HG03045 (cell line): ENCODE measurements around the gene SRGAP2B.
"Not testable (repeated sequence)": the region's sequence is repeated elsewhere in the genome, so short reads cannot be mapped to it uniquely, and the experiment has no call there.

Experiments
- ATAC-seq: cut with Tn5 transposase; IDR thresholded peaks from one replicate; pipeline ENCODE4 v1.9.1; 2021; ENCODE audit warnings: mild to moderate bottlenecking, moderate library complexity; ENCODE audit not compliant: unreplicated experiment

Gene SRGAP2B

GRCh38 chr1:145047553-145047952 lies 47.6 kb downstream of the SRGAP2B start:
- ATAC-seq: not testable (repeated sequence)

DNA sequence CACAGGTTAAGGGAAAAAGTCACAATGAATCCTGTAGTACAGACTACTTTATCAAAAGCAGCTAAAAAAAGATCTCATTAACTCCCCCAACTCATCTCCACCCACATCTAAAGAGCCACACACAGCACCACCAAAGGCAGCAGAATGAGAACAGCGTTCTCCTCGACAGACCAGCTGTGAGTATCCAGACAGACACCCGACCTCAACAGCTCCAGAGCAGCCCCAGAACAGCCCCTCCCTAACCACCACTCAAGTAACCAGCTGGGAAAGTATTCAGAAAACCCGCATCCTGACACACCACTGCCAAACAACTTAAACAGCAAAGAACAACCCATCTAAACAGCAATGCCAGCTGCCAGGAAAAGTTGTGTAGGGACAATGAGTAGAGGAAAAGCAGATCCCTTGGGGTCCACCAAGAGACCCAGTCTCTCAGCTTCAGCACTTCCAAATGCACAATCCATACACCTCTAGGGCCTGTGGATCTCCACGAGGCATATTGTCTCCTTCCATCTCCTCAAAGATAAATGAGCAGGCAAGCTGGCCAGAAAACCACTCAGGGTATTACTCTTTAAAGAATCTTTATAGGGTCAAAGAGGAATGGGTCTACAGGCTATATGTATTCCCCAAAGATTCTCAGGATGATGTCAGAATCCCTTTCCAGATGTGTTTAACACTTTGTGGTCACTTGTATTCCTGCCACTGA lies 49.4 kb downstream of the SRGAP2B start:
- not testable (repeated sequence) for ATAC-seq

DNA sequence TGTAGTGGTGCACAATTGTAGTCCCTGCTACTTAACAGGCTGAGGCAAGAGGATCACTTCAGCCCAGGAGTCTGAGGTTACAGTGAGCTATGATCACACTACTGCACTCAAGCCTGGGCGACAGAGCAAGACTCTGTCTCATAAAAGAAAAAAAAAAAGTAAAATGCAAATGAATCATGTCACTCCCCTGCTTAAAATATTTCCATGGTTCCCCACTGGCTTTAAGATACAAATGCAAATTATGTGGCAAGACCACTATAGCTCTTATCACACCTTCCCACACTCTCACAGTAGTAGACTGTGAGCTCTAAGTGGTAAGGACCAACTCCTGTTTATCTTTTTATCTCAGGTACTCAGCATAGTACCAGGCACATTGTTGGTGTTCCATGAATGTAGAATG lies 53.6 kb downstream of the SRGAP2B start:
- ATAC-seq: peak; percentile 55

- not testable (repeated sequence) for ATAC-seq
Measured at GRCh38 chr1:145036019-145036418, 59.1 kb downstream of the SRGAP2B start.

DNA sequence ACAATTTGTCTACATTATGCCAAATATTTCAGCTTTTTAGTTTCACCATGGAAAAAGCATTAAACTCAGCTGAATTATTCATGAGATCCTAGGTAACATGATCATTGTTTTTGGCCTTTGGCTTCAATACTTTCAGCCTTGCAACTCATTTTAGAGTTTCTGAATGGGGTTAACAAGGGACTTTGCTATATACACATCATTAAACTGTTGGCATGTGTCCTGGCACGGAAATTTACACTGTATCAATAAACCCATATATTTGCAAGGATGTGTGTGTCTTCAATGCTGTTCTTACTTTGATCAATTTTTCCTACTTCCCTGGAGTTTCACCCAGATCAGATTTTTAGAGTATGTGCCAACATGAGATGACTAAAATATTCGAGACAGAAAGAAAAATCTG lies 61.6 kb downstream of the SRGAP2B start:
- not testable (repeated sequence) for ATAC-seq

- not testable (repeated sequence) for ATAC-seq
Measured at GRCh38 chr1:145027251-145027650, 67.9 kb downstream of the SRGAP2B start.

DNA sequence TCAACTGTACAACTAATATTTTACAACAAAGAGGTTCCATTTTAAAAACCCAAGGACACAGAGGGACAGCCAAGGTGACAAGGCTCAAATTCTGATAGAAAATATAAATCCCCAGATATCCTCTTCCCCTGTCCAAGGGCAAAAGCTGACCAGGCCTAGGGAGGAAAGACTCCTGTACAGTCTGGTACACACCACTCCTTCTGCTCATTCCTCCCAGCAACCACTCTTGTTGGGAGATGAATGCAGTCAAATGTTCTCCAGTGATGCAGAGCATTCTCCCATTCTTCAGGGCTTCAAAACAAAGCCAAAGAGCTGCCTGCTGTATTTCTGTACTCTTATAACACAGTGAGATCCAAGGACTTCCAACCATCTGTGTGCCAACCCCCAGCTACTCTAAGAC lies 69.8 kb downstream of the SRGAP2B start:
- ATAC-seq: not testable (repeated sequence)

DNA sequence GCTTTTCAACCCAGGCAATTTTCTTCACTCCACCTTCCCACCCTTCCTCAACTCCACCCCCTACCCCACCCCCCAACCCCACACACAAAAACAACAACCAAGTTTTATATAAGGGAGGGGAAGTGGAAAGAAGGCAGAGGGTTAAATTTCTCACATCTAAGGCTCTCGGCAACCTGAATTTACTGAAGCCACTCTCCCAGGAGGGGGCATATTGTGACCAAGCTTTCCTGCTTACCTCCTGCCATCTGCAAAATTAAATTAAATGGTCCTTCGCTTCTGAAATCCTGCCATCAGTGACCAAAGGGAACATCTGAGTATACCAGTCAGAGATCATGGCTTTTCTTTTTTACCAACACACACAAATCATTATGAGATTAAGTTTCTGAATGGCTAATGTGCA lies 72.9 kb downstream of the SRGAP2B start:
- ATAC-seq: not testable (repeated sequence)

DNA sequence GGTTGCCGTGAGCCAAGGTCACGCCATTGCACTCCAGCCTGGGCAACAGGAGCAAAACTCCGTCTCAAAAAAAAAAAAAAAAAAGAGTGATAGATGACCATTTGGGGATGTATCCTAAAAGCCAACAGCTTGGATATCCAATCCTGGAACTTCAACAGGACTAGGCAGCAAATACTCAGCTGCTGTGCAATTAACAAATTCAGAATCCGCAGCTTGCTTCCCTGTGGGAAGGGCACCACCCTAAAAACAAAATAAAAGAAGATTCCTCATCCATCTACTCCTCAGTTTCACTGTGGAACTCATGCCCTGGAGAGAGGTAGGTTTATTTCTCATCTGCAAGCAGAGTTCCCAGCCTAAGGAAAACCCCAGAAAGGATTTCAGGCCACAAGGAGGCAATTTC lies 73.4 kb downstream of the SRGAP2B start:
- ATAC-seq: not testable (repeated sequence)

DNA sequence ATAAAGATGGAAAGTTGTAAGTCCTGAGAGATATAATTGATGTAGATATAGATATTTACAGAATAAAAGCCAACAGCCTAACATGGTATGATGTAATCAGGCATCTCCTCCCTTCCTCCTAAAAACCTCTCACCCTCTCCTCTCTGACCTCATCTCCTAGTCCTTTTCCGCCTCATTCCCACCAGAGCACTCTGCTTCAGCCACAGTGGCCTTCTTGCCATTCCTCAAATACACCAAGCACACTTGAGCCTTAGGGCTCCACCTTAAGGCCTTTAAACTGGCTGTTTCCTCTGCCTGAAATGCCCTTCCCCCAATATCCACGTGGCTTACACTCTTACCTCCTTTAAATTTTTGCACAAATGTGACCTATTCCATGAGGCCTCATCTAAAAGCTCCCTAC lies 75.4 kb downstream of the SRGAP2B start:
- not testable (repeated sequence) for ATAC-seq

DNA sequence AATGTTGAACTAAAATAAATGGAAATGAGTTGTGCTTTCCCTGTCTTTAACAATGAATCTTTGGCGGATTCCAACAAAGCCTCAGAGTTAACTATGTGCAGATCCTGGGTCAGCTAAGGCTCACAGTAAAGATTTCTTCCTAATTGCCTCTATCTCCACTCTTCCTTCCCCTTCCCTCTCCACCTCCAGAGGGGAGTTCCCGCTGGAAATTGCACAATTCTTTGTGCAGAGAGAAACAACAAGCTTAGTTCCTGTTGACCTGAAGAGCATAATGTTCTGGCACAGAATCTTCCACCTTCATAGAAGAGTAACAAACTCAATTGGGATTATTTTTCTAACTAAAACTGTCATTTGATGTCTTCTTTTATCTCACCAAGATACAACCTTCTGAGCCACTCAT lies 77.4 kb downstream of the SRGAP2B start:
- ATAC-seq: not testable (repeated sequence)

- ATAC-seq: not testable (repeated sequence)
Measured at GRCh38 chr1:145016492-145016862, 78.7 kb downstream of the SRGAP2B start.

DNA sequence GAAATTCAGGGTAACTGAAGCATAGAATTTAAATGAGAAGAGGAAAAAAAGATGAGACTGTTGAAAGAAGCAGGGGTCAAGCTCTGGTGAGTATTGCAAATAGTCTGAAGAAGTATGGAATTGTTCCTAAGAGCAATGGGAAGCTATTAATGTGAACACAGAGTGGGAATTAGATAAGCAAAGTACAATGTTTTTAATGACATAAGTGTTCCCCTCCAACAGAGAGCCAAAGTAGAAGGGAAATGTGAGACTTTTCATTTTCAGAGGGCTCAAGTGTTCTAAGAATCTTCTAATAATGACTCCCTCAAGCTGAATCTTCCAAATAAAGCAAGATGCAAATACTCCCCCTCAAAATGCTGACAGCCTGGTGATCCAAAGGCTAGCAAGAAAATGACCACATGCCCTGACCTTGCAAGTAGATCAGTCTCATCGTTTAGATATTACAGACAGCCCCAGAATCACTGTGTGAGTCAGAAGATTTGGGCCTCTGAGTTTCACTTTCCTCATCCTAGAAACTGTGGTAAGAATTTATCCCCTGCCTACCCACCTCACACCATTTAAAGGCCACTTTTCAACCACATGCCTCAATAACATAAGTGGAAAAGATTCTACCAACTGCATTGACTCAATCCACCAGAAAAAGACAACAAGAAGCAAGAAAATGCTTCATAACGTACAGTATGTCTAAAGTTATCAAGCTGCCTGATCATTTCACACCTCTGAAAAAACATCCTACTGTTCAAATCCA lies 79.2 kb downstream of the SRGAP2B start:
- ATAC-seq: peak; percentile 63

DNA sequence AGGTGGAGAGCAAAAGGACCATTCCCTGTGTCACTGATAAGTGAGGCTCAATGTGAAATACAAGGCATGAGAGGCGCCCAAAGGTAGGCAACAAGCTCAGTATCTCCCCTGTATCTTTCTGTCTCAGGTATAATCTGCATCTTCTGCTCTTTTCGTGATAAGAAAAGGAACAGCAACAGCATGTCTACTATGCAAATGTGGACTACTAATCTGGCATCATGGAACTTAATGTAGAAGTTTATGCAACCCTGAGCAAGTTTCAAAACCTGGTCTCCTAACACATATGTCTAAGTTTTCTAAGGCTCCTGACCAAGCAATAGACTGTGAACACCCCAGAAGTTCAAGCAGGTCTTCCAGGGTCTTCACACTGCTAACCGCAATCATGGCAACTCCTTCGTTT lies 81.8 kb downstream of the SRGAP2B start:
- peak; percentile 41 for ATAC-seq

- not testable (repeated sequence) for ATAC-seq
Measured at GRCh38 chr1:145011811-145012210, 83.3 kb downstream of the SRGAP2B start.

GRCh38 chr1:145010580-145010979 lies 84.5 kb downstream of the SRGAP2B start:
- ATAC-seq: not testable (repeated sequence)

DNA sequence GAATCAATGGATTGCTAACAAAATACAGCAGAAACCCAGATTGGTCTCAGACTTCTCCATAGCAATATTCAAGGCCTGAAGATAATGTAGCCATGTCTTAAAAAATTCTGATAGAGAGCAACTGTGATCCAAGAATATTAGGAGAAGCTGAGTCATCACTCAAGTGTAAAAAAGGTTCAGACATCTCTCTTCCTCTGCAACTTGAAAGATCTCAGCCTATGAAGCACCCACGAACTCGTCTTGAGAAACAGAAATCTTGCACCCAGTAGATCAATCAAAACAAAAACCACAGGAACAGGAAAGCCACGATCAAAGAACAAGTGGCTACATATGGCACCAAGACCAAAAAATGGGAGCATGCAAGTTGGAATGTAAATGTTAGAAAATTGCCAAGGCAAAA lies 85.2 kb downstream of the SRGAP2B start:
- not testable (repeated sequence) for ATAC-seq

DNA sequence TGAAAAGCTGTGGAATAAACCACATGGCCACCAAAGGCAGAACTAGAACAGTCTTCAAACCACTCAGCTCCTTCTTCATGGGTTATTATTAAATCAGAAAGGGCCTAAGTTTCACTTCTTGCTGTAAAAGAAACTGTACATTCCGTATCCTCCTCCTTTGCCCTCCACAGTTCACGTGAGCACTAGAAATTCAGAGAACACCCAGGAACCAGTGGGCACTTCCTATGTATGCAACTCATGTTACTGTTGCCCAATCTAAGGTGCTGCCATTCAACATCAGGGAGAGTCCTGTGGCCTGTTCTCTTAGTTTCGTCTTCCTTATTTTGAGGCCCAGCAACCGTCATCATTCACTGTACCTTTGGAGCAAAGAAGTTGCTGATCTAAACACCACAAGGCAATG lies 86.7 kb downstream of the SRGAP2B start:
- ATAC-seq: peak; percentile 52

GRCh38 chr1:145005142-145005541 lies 90.0 kb downstream of the SRGAP2B start:
- not testable (repeated sequence) for ATAC-seq

GRCh38 chr1:145001381-145001780 lies 93.7 kb downstream of the SRGAP2B start:
- not testable (repeated sequence) for ATAC-seq

DNA sequence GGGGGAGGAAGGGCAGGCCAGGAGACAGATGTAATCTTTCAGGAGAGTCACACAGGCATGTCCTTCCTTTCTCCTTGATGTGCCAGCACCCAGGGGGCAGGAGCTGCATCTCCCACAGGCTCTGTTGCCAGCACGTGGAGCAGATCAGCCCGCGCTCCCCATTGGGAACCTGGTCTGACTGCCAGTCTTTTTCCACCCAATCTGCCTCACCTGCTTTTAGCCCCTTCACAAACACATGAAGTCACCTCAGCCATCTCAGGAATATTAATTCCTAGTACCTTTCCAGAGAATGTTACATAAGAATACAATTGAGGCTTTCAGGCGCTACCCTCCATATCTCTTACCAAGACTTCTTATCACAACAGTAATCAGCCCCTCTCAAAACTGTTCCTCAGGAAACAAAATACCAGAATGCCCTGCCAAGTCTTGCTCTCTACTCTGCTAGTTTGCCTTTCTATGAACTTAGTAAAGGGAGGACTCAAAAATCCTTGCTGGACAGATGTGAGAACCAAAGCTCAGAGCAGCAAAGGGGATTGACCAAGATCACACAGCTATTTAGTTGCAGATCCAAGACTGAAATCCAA lies 94.3 kb downstream of the SRGAP2B start:
- not testable (repeated sequence) for ATAC-seq
